ENCODE data around the gene CFC1B.
"Not testable (repeated sequence)": the region's sequence is repeated elsewhere in the genome, so short reads cannot be mapped to it uniquely, and the experiment has no call there.

GRCh38 chr2:130510807-130511746 lies 9.9 kb upstream of the CFC1B start:
- TF ChIP-seq CTCF (IDR thresholded peaks at IDR 0.05; ENCODE audit: low read depth, low read length); MAX (IDR thresholded peaks at IDR 0.05; ENCODE audit: low read depth, low read length); MYC (IDR thresholded peaks at IDR 0.05; ENCODE audit: low read depth, low read length); POLR2A (IDR thresholded peaks at IDR 0.05; ENCODE audit: extremely low read depth, insufficient read length): not testable (repeated sequence)

All from NB4 (cell line).